Measurements from ENCODE around the gene SLC2A6.

- TF ChIP-seq CTCF (IDR thresholded peaks at IDR 0.05) (no peak), POLR2A (IDR thresholded peaks at IDR 0.05) (no peak), POLR2AphosphoS5 (IDR thresholded peaks at IDR 0.05) (no peak)
These were observed 8.4 kb upstream of the SLC2A6 start for GRCh38 chr9:133487331-133487725.

Data from breast epithelium (tissue), 3 donors.